WTC11 (cell line): ENCODE data around the gene OVCA2. TPM values are rescaled to one million over a fixed set of nuclear protein-coding genes. Genes with fewer than 3 reads are reported as not detected.

Experiments used
- ATAC-seq: fragments of 200-7000 bp; cut with Tn5 transposase; 2 replicates; pipeline ENCODE4 v1.10.0; 2021; ENCODE audit warnings: mild to moderate bottlenecking, moderate library complexity
- CTCF ChIA-PET: fragments of 300-600 bp; sonication (Branson Sonifier 250); formaldehyde crosslinking; loops from one replicate; lab custom pipeline; 2021; ENCODE audit warnings: antibody characterized with exemption; lab: Charles Lee
- POLR2A ChIA-PET: fragments of 350-600 bp; sonication (Branson Sonifier 250); formaldehyde crosslinking; loops from one replicate; lab custom pipeline; 2021; ENCODE audit warnings: antibody characterized with exemption; lab: Charles Lee
- DNase-seq: peaks from one replicate; pipeline ENCODE4 v3.0.0; 2021; ENCODE audit warnings: low spot score
- H3K27ac Mint-ChIP-seq: 2 replicates; pipeline ENCODE4 v1.8.0; 2021; ENCODE audit warnings: mixed read lengths
- H3K27me3 Mint-ChIP-seq: 2 replicates; pipeline ENCODE4 v1.8.0; 2021; ENCODE audit warnings: low read depth, mild to moderate bottlenecking, moderate library complexity, mixed read lengths
- H3K36me3 Mint-ChIP-seq: 2 replicates; pipeline ENCODE4 v1.8.0; 2021; ENCODE audit warnings: mixed read lengths
- H3K4me1 Mint-ChIP-seq: 2 replicates; pipeline ENCODE4 v1.8.0; 2022; ENCODE audit warnings: mixed read lengths
- H3K4me3 Mint-ChIP-seq: 2 replicates; pipeline ENCODE4 v1.8.0; 2021; ENCODE audit warnings: mild to moderate bottlenecking, moderate library complexity, mixed read lengths
- H3K9me3 Mint-ChIP-seq: 2 replicates; pipeline ENCODE4 v1.8.0; 2021; ENCODE audit warnings: mixed read lengths
- AFF4 ChIP-seq: sonication (generic); formaldehyde crosslinking; IDR thresholded peaks from 2 replicates; pipeline ENCODE4 v1.8.1; 2023; ENCODE audit warnings: mild to moderate bottlenecking, missing genetic modification reagents, borderline replicate concordance
- ATF1 ChIP-seq: sonication (generic); formaldehyde crosslinking; IDR thresholded peaks from 2 replicates; pipeline ENCODE4 v1.8.1; 2023; ENCODE audit warnings: mild to moderate bottlenecking, moderate library complexity, missing genetic modification reagents
- ATF6 ChIP-seq: sonication (generic); formaldehyde crosslinking; IDR thresholded peaks from 2 replicates; pipeline ENCODE4 v1.8.1; 2023; ENCODE audit warnings: mild to moderate bottlenecking, missing genetic modification reagents
- CBFB ChIP-seq: sonication (generic); formaldehyde crosslinking; IDR thresholded peaks from 2 replicates; pipeline ENCODE4 v1.8.1; 2022; ENCODE audit warnings: mild to moderate bottlenecking, low read depth, missing genetic modification reagents
- CREM ChIP-seq: sonication (generic); formaldehyde crosslinking; IDR thresholded peaks from 2 replicates; pipeline ENCODE4 v1.8.1; 2022; ENCODE audit warnings: mild to moderate bottlenecking, missing genetic modification reagents, moderate library complexity
- E2F5 ChIP-seq: sonication (generic); formaldehyde crosslinking; IDR thresholded peaks from 2 replicates; pipeline ENCODE4 v1.8.1; 2022; ENCODE audit warnings: mild to moderate bottlenecking, moderate library complexity, missing genetic modification reagents
- ERG ChIP-seq: fragments of 250-450 bp; sonication (Bioruptor Pico); IDR thresholded peaks from 2 replicates; pipeline ENCODE4 v1.8.0; 2021; ENCODE audit warnings: mild to moderate bottlenecking
- FOXJ3 ChIP-seq: sonication (generic); formaldehyde crosslinking; IDR thresholded peaks from 2 replicates; pipeline ENCODE4 v1.9.0; 2021; ENCODE audit warnings: missing genetic modification reagents, mild to moderate bottlenecking, borderline replicate concordance
- IRF1 ChIP-seq: sonication (generic); formaldehyde crosslinking; IDR thresholded peaks from 2 replicates; pipeline ENCODE4 v1.8.0; 2023; ENCODE audit warnings: missing genetic modification reagents
- JUN ChIP-seq: sonication (generic); formaldehyde crosslinking; IDR thresholded peaks from 2 replicates; pipeline ENCODE4 v1.8.0; 2023; ENCODE audit warnings: mild to moderate bottlenecking, missing genetic modification reagents
- MAX ChIP-seq: sonication (generic); formaldehyde crosslinking; IDR thresholded peaks from 2 replicates; pipeline ENCODE4 v1.8.0; 2022; ENCODE audit warnings: mild to moderate bottlenecking, missing genetic modification reagents
- MYBL2 ChIP-seq: sonication (generic); formaldehyde crosslinking; IDR thresholded peaks from 2 replicates; pipeline ENCODE4 v1.8.1; 2023; ENCODE audit warnings: mild to moderate bottlenecking, moderate library complexity, missing genetic modification reagents
- NR1H2 ChIP-seq: sonication (generic); formaldehyde crosslinking; IDR thresholded peaks from 2 replicates; pipeline ENCODE4 v1.9.0; 2021; ENCODE audit warnings: mild to moderate bottlenecking, moderate library complexity, missing genetic modification reagents
- OVOL2 ChIP-seq: fragments of 250-450 bp; sonication (Bioruptor Pico); IDR thresholded peaks from 2 replicates; pipeline ENCODE4 v1.9.0; 2021; ENCODE audit warnings: mild to moderate bottlenecking, borderline replicate concordance
- PRRX2 ChIP-seq: fragments of 250-450 bp; sonication (Bioruptor Pico); IDR thresholded peaks from 2 replicates; pipeline ENCODE4 v1.8.0; 2021; ENCODE audit warnings: mild to moderate bottlenecking
- TEAD1 ChIP-seq: sonication (generic); formaldehyde crosslinking; IDR thresholded peaks from 2 replicates; pipeline ENCODE4 v1.8.0; 2022; ENCODE audit warnings: mild to moderate bottlenecking, missing genetic modification reagents
- ZNF121 ChIP-seq: sonication (generic); formaldehyde crosslinking; IDR thresholded peaks from 2 replicates; pipeline ENCODE4 v1.8.0; 2023; ENCODE audit warnings: missing genetic modification reagents
- ZNF532 ChIP-seq: fragments of 250-450 bp; sonication (Bioruptor Pico); IDR thresholded peaks from 2 replicates; pipeline ENCODE4 v1.9.0; 2021; ENCODE audit warnings: mild to moderate bottlenecking, borderline replicate concordance
- total RNA-seq: library from RNA; stranded (reverse); gene quantifications from 3 replicates; pipeline ENCODE4 v1.2.3, GENCODE V29; 2021

The OVCA2 gene
- total RNA-seq, 1 experiment from 2014 or later = 23.5 TPM

GRCh38 chr17:1994707-1995106 is 47.1 kb upstream of the OVCA2 start:
- H3K4me3 Mint-ChIP-seq = no peak overlapping the region
- POLR2A ChIA-PET = no interaction called here
- peaks cover 29% of the 10 kb centered on the region for H3K4me1 Mint-ChIP-seq
- DNase-seq (no peak), ATAC-seq (no peak)
- no peaks in the 10 kb centered on the region for H3K9me3 Mint-ChIP-seq
- peaks cover 25% of the 10 kb centered on the region for H3K27me3 Mint-ChIP-seq
- no peak for TF ChIP-seq NR1H2
- TF ChIP-seq ERG = no peak
- TF ChIP-seq MYBL2 (CRISPR knock-in tag) = no peak
- TF ChIP-seq, all 79 proteins: peak for 0
- Mint-ChIP-seq H3K36me3 (no peaks in the 10 kb centered on the region), H3K27ac (no peak overlapping the region)
- CTCF ChIA-PET = interaction anchor here (1.0 to 2.4 kb wide), 3 partner anchors 29 to 86 kb away, joined by 3 to 6 read pairs (median 5); no protein-coding TSS in a partner anchor

- DNase-seq (no peak), ATAC-seq (no peak)
- Mint-ChIP-seq H3K9me3 (no peaks in the 10 kb centered on the region), H3K4me1 (peaks cover 31% of the 10 kb centered on the region), H3K27ac (no peak overlapping the region), H3K27me3 (peaks cover 30% of the 10 kb centered on the region), H3K4me3 (no peak overlapping the region), H3K36me3 (no peaks in the 10 kb centered on the region)
- ChIA-PET POLR2A (interaction anchor here (0.5 to 0.8 kb wide), 2 partner anchors 87 to 161 kb away, joined by 3 read pairs; no protein-coding TSS in a partner anchor), CTCF (interaction anchor here (2.1 to 2.4 kb wide), 2 partner anchors 29 to 87 kb away, joined by 5 to 6 read pairs; no protein-coding TSS in a partner anchor)
- TF ChIP-seq ZNF532 (no peak), JUN (CRISPR knock-in tag) (no peak), MAX (no peak), OVOL2 (CRISPR knock-in tag) (no peak), PRRX2 (CRISPR knock-in tag) (no peak), AFF4 (CRISPR knock-in tag) (no peak), ATF1 (no peak), ZNF121 (no peak), CREM (no peak), ATF6 (CRISPR knock-in tag) (no peak), IRF1 (CRISPR knock-in tag) (no peak), TEAD1 (CRISPR knock-in tag) (no peak), FOXJ3 (CRISPR knock-in tag) (no peak), E2F5 (CRISPR knock-in tag) (no peak), CBFB (CRISPR knock-in tag) (no peak)
Observed at GRCh38 chr17:1995321-1995892, 46.4 kb upstream of the OVCA2 start.
